OCI-LY1 (cell line): ENCODE results near the gene NUP214.

Experiments used
- H2AFZ ChIP-seq: fragments of 200-600 bp; sonication (generic), shearing (Covaris generic); 2 replicates; pipeline ENCODE4 v1.6.0; 2014; ENCODE audit warnings: antibody characterized with exemption, mild to moderate bottlenecking, low read length
- H3F3A ChIP-seq: fragments of 200-600 bp; sonication (generic), shearing (Covaris generic); 2 replicates; pipeline ENCODE4 v1.6.0; 2014; ENCODE audit warnings: mild to moderate bottlenecking, antibody characterized with exemption, low read length, moderate library complexity; ENCODE audit not compliant: insufficient read depth
- H3K27ac ChIP-seq: fragments of 200-600 bp; sonication (generic); 2 replicates; pipeline ENCODE4 v1.5.1; 2014; ENCODE audit warnings: low read length, mixed run types, mild to moderate bottlenecking, low read depth; ENCODE audit not compliant: poor library complexity, severe bottlenecking
- H3K27me3 ChIP-seq: fragments of 200-600 bp; sonication (generic); 2 replicates; pipeline ENCODE4 v1.6.0; 2014; ENCODE audit warnings: antibody characterized with exemption, mild to moderate bottlenecking, low read length, moderate library complexity; ENCODE audit not compliant: insufficient read depth
- H3K36me3 ChIP-seq: fragments of 200-600 bp; sonication (generic); 2 replicates; pipeline ENCODE4 v1.6.1; 2014; ENCODE audit warnings: mild to moderate bottlenecking, antibody characterized with exemption, low read length, moderate library complexity, mixed read lengths; ENCODE audit not compliant: insufficient read depth
- H3K4me1 ChIP-seq: fragments of 200-600 bp; sonication (generic); 2 replicates; pipeline ENCODE4 v1.5.1; 2014; ENCODE audit warnings: mild to moderate bottlenecking, low read length, moderate library complexity; ENCODE audit not compliant: insufficient read depth, severe bottlenecking
- H3K4me2 ChIP-seq: fragments of 200-600 bp; sonication (generic), shearing (Covaris generic); 2 replicates; pipeline ENCODE4 v1.6.1; 2014; ENCODE audit warnings: low read length
- H3K4me3 ChIP-seq: fragments of 200-600 bp; sonication (generic); 2 replicates; pipeline ENCODE4 v1.5.1; 2014; ENCODE audit warnings: low read length, low read depth, mild to moderate bottlenecking, mixed read lengths; ENCODE audit not compliant: poor library complexity, severe bottlenecking
- H3K79me2 ChIP-seq: fragments of 200-600 bp; shearing (Covaris generic); 2 replicates; pipeline ENCODE4 v1.6.1; 2016; ENCODE audit warnings: mixed run types, low read length, mixed read lengths; ENCODE audit not compliant: insufficient read depth
- H3K9ac ChIP-seq: fragments of 200-600 bp; sonication (generic), shearing (Covaris generic); 2 replicates; pipeline ENCODE4 v1.6.1; 2014; ENCODE audit warnings: mild to moderate bottlenecking, low read length, mixed read lengths
- H3K9me2 ChIP-seq: fragments of 200-600 bp; sonication (generic), shearing (Covaris generic); 2 replicates; pipeline ENCODE4 v1.6.1; 2014; ENCODE audit warnings: low read depth, mild to moderate bottlenecking, low read length, mixed read lengths
- H3K9me3 ChIP-seq: fragments of 200-600 bp; shearing (Covaris generic); 2 replicates; pipeline ENCODE4 v1.6.1; 2014; ENCODE audit warnings: low read length, mixed read lengths
- H4K20me1 ChIP-seq: fragments of 200-600 bp; sonication (generic), shearing (Covaris generic); 2 replicates; pipeline ENCODE4 v1.6.0; 2016; ENCODE audit warnings: mild to moderate bottlenecking, low read length; ENCODE audit not compliant: insufficient read depth
- CTCF ChIP-seq: fragments of 200-600 bp; sonication (generic), shearing (Covaris generic); IDR thresholded peaks from 2 replicates; pipeline ENCODE4 v1.5.1; 2017; ENCODE audit warnings: mild to moderate bottlenecking, antibody characterized with exemption, low read length, moderate library complexity, mixed read lengths
- EZH2 ChIP-seq: fragments of 200-600 bp; sonication (generic), shearing (Covaris generic); IDR thresholded peaks from 2 replicates; pipeline ENCODE4 v1.8.0; 2017; ENCODE audit warnings: borderline replicate concordance, mixed run types, mild to moderate bottlenecking, antibody characterized with exemption, low read length, moderate library complexity, mixed read lengths

The NUP214 gene

GRCh38 chr9:131258186-131258585, 132.8 kb downstream of the NUP214 start:
- no peaks in the 10 kb centered on the region for H3K27me3 ChIP-seq
- H3K36me3 ChIP-seq = 0 out of 2 replicates have a peak, but pooled peaks cover 5% of the 10 kb centered on the region
- H3K27ac ChIP-seq = no peak overlapping the region
- H3K4me2 ChIP-seq = no peak overlapping the region
- no peaks in the 10 kb centered on the region for H3K79me2 ChIP-seq
- H3K4me1 ChIP-seq = peaks cover 45% of the 10 kb centered on the region
- no peaks in the 10 kb centered on the region for H3K9me3 ChIP-seq
- H4K20me1 ChIP-seq = no peaks in the 10 kb centered on the region
- TF ChIP-seq CTCF (no peak), EZH2 (no peak)
- no peak overlapping the region for H3K4me3 ChIP-seq
- peaks cover 3% of the 10 kb centered on the region; the same call in 1 of the 2 replicates for H3F3A ChIP-seq
- no peak overlapping the region for H2AFZ ChIP-seq
- no peak overlapping the region for H3K9ac ChIP-seq
- H3K9me2 ChIP-seq = no peaks in the 10 kb centered on the region

GRCh38 chr9:131258698-131259431, 133.5 kb downstream of the NUP214 start:
- Histone ChIP-seq H3K27ac (no peak overlapping the region), H4K20me1 (no peaks in the 10 kb centered on the region), H3K9ac (no peak overlapping the region), H3K9me3 (no peaks in the 10 kb centered on the region), H2AFZ (no peak overlapping the region), H3K4me3 (no peak overlapping the region), H3K4me1 (peaks cover 39% of the 10 kb centered on the region), H3K27me3 (no peaks in the 10 kb centered on the region), H3K79me2 (no peaks in the 10 kb centered on the region), H3K36me3 (0 out of 2 replicates have a peak, but pooled peaks cover 5% of the 10 kb centered on the region), H3F3A (no peaks in the 10 kb centered on the region), H3K9me2 (no peaks in the 10 kb centered on the region), H3K4me2 (no peak overlapping the region)
- TF ChIP-seq CTCF (no peak), EZH2 (no peak)

GRCh38 chr9:131259432-131259898, 134.1 kb downstream of the NUP214 start:
- Histone ChIP-seq H3K9ac (no peak overlapping the region), H4K20me1 (no peaks in the 10 kb centered on the region), H3K4me2 (no peak overlapping the region), H3K27me3 (no peaks in the 10 kb centered on the region), H3K27ac (no peak overlapping the region), H2AFZ (no peak overlapping the region), H3K36me3 (0 out of 2 replicates have a peak, but pooled peaks cover 5% of the 10 kb centered on the region), H3F3A (no peaks in the 10 kb centered on the region), H3K4me3 (no peak overlapping the region), H3K4me1 (peaks cover 33% of the 10 kb centered on the region), H3K79me2 (no peaks in the 10 kb centered on the region), H3K9me3 (no peaks in the 10 kb centered on the region), H3K9me2 (no peaks in the 10 kb centered on the region)
- TF ChIP-seq CTCF = no peak
- no peak for TF ChIP-seq EZH2
